Mucosa of stomach (tissue), 1 donor: ENCODE results near the gene RGS3.
"Not testable (repeated sequence)": the region's sequence is repeated elsewhere in the genome, so short reads cannot be mapped to it uniquely, and the experiment has no call there.

Experiments used
- H3K27me3 ChIP-seq: one replicate; pipeline ENCODE4 v1.7.0; 2013; ENCODE audit warnings: mild to moderate bottlenecking, low read length; ENCODE audit not compliant: control insufficient read depth, insufficient read depth
- H3K36me3 ChIP-seq: one replicate; pipeline ENCODE4 v1.7.0; 2013; ENCODE audit warnings: low read length; ENCODE audit not compliant: control insufficient read depth, insufficient read depth
- H3K4me1 ChIP-seq: one replicate; pipeline ENCODE4 v1.7.0; 2013; ENCODE audit warnings: mild to moderate bottlenecking, low read length; ENCODE audit not compliant: control insufficient read depth, insufficient read depth
- H3K4me3 ChIP-seq: one replicate; pipeline ENCODE4 v1.7.0; 2013; ENCODE audit warnings: low read length
- H3K9ac ChIP-seq: one replicate; pipeline ENCODE4 v1.7.0; 2013; ENCODE audit warnings: mild to moderate bottlenecking, low read length, moderate library complexity
- H3K9me3 ChIP-seq: one replicate; pipeline ENCODE4 v1.7.0; 2013; ENCODE audit warnings: mild to moderate bottlenecking, low read length, moderate library complexity; ENCODE audit not compliant: control insufficient read depth
- donor health status: Pancreatic carcinoma.

RGS3 gene

GRCh38 chr9:113634596-113635515 is 171.3 kb downstream of the RGS3 start:
- Histone ChIP-seq H3K9ac (peak overlapping the region; percentile 13), H3K36me3 (no peaks in the 10 kb centered on the region), H3K27me3 (no peaks in the 10 kb centered on the region), H3K4me3 (no peak overlapping the region), H3K4me1 (peaks cover 16% of the 10 kb centered on the region), H3K9me3 (no peaks in the 10 kb centered on the region)

DNA sequence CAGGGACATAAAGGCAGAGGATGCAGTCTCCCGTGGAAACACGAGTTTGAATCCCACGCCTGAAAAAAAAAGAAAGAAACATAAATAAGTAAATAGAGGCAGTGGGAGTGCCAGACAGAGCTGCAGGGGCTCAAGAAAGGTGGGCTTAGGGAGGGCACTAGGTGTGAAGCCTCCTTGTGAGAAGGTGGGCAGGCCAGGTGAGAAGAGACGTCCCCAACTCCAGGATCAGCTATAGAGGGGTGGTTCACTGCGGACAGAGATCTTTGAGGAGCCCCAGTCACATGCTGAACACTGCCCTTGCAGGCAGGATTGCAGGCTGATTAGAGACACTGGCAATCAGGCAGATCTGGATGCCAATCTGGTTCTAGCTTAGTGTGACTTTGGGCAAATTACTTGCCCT is 172.1 kb downstream of the RGS3 start:
- H3K27me3 ChIP-seq, result no peaks in the 10 kb centered on the region
- no peaks in the 10 kb centered on the region for H3K9me3 ChIP-seq
- no peaks in the 10 kb centered on the region for H3K36me3 ChIP-seq
- no peak overlapping the region for H3K9ac ChIP-seq
- H3K4me1 ChIP-seq, result peaks cover 21% of the 10 kb centered on the region
- H3K4me3 ChIP-seq, result no peak overlapping the region

DNA sequence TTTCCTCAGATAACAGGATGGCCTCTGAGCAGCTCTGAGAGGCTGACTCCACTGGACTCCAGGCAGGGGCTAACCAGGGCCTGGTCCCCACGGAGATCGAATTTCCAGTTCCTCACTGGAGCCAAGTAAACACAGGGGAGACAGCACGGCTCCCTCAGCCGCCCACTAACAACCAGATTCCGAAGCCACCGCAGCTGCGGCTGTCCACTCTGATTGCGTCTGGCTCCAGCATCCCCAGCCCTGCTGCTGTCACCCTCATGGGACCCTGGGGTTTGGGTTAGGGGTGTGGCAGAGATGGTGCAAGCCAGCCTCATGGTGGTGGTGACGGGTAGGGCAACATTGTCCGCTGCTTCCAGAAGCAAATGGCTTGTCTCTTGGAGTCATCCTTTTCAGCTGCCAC is 172.6 kb downstream of the RGS3 start:
- Histone ChIP-seq H3K36me3 (no peaks in the 10 kb centered on the region), H3K4me1 (peaks cover 24% of the 10 kb centered on the region), H3K9ac (no peak overlapping the region), H3K4me3 (no peak overlapping the region), H3K27me3 (no peaks in the 10 kb centered on the region), H3K9me3 (no peaks in the 10 kb centered on the region)

- Histone ChIP-seq H3K27me3 (no peaks in the 10 kb centered on the region), H3K9ac (no peak overlapping the region), H3K36me3 (no peaks in the 10 kb centered on the region), H3K4me3 (no peak overlapping the region), H3K4me1 (peaks cover 24% of the 10 kb centered on the region), H3K9me3 (no peaks in the 10 kb centered on the region)
Measured at GRCh38 chr9:113636693-113637092, 173.2 kb downstream of the RGS3 start.

DNA sequence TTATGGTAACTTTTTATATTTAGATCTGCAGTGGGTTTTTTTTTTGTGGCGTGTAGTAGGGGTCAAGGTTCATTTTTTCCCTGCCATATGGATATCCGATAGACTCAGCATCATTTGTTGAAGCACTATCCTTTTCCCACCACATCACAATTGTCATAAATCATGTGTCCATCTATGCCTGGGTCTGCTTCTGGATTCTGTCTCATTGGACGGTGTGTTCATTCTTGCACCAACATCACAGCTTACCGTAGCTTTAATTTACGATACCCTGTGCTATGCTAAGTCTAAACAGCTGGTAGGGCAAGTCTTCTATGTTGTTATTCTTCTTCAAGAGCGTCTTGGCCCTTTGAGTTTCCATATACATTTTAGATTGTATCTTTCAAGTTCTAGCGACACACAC is 175.0 kb downstream of the RGS3 start:
- Histone ChIP-seq H3K4me3 (no peak overlapping the region), H3K4me1 (peaks cover 24% of the 10 kb centered on the region), H3K36me3 (no peaks in the 10 kb centered on the region), H3K9ac (no peak overlapping the region), H3K9me3 (no peaks in the 10 kb centered on the region), H3K27me3 (no peaks in the 10 kb centered on the region)

GRCh38 chr9:113638897-113639296 is 175.4 kb downstream of the RGS3 start:
- Histone ChIP-seq H3K9me3 (no peaks in the 10 kb centered on the region), H3K36me3 (no peaks in the 10 kb centered on the region), H3K9ac (no peak overlapping the region), H3K4me1 (peaks cover 22% of the 10 kb centered on the region), H3K4me3 (no peak overlapping the region), H3K27me3 (no peaks in the 10 kb centered on the region)

- not testable (repeated sequence) for H3K9ac ChIP-seq, H3K27me3 ChIP-seq, H3K4me3 ChIP-seq
Measured at GRCh38 chr9:113639411-113639970, 176.0 kb downstream of the RGS3 start.

DNA sequence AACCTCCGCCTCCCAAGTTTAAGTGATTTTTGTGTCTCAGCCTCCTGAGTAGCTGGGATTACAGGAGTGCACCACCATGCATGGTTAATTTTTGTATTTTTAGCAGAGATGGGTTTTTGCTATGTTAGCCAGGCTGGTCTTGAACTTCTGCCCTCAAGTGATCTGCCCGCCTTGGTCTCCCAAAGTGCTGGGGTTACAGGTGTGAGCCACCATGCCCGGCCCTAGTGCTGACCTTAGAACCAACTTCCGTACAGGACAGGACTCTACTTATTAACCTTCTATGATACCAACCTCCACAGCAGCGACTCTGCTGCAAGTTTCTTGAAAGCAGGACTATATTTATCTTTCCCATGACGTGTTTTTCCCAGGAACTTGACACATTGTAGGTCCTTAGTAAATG is 176.9 kb downstream of the RGS3 start:
- no peaks in the 10 kb centered on the region for H3K9me3 ChIP-seq
- peaks cover 8% of the 10 kb centered on the region for H3K4me1 ChIP-seq
- no peak overlapping the region for H3K9ac ChIP-seq
- no peaks in the 10 kb centered on the region for H3K27me3 ChIP-seq
- no peaks in the 10 kb centered on the region for H3K36me3 ChIP-seq
- no peak overlapping the region for H3K4me3 ChIP-seq

More at GRCh38 chr9:113639411-113639970, 176.0 kb downstream of the RGS3 start:
- H3K9me3 ChIP-seq, H3K36me3 ChIP-seq: not testable (repeated sequence)
- H3K4me1 ChIP-seq, result peaks cover 17% of the 10 kb centered on the region

GRCh38 chr9:113641100-113641885 is 177.8 kb downstream of the RGS3 start:
- no peaks in the 10 kb centered on the region for H3K9me3 ChIP-seq
- H3K4me3 ChIP-seq, result no peak overlapping the region
- no peaks in the 10 kb centered on the region for H3K36me3 ChIP-seq
- no peaks in the 10 kb centered on the region for H3K27me3 ChIP-seq
- H3K4me1 ChIP-seq, result peaks cover 8% of the 10 kb centered on the region
- H3K9ac ChIP-seq, result no peak overlapping the region

- peaks cover 12% of the 10 kb centered on the region for H3K4me1 ChIP-seq
- H3K9ac ChIP-seq, result no peak overlapping the region
- H3K9me3 ChIP-seq, result no peaks in the 10 kb centered on the region
- H3K4me3 ChIP-seq, result no peak overlapping the region
- H3K36me3 ChIP-seq, result no peaks in the 10 kb centered on the region
- H3K27me3 ChIP-seq, result no peaks in the 10 kb centered on the region
Measured at GRCh38 chr9:113644321-113644720, 180.8 kb downstream of the RGS3 start.

DNA sequence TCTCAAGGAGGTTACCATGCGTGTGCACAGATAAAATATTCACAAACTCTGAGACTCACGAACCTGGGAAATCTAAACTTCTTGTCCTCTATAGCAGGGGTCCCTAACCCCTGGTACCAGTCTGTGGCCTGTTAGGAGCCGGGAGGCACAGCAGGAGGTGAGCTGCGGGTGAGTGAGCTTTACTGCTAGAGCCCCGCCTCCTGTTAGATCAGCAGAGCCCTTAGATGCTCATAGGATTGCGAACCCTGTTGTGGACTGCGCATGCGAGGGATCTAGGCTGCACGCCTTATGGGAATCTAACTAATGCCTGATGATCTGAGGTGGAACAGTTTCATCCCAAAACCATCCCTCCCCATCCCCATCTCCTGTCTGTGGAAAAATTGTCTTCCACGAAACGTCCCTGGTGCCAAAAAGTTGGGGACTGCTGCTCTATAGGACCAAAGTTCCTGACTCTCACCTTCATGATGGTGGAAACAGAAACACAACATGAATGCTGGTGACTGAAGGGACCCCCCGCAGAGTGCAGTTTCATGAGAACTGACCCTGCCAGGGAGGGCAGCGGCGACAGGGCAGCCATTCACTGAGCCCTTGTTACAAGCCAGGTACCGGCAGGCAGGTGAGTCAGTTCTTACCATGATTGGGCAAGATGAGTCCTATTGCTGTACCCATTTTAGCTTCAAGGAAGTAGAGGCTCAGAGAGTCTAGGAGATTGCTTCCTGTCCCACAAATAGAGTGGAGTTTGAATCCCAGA is 181.9 kb downstream of the RGS3 start:
- Histone ChIP-seq H3K36me3 (no peaks in the 10 kb centered on the region), H3K27me3 (no peaks in the 10 kb centered on the region), H3K9me3 (no peaks in the 10 kb centered on the region), H3K4me3 (no peak overlapping the region), H3K4me1 (peaks cover 9% of the 10 kb centered on the region), H3K9ac (no peak overlapping the region)
